Fibroblast of skin of left quadriceps (primary cell): ENCODE measurements around the gene ILF3.

Source experiments
- DNase-seq, 2 experiments: peaks; one replicate each; pipeline ENCODE4 v3.0.0-alpha.2; 2013; ENCODE audit warnings: low read depth in 2 of 2

ILF3 gene

DNA sequence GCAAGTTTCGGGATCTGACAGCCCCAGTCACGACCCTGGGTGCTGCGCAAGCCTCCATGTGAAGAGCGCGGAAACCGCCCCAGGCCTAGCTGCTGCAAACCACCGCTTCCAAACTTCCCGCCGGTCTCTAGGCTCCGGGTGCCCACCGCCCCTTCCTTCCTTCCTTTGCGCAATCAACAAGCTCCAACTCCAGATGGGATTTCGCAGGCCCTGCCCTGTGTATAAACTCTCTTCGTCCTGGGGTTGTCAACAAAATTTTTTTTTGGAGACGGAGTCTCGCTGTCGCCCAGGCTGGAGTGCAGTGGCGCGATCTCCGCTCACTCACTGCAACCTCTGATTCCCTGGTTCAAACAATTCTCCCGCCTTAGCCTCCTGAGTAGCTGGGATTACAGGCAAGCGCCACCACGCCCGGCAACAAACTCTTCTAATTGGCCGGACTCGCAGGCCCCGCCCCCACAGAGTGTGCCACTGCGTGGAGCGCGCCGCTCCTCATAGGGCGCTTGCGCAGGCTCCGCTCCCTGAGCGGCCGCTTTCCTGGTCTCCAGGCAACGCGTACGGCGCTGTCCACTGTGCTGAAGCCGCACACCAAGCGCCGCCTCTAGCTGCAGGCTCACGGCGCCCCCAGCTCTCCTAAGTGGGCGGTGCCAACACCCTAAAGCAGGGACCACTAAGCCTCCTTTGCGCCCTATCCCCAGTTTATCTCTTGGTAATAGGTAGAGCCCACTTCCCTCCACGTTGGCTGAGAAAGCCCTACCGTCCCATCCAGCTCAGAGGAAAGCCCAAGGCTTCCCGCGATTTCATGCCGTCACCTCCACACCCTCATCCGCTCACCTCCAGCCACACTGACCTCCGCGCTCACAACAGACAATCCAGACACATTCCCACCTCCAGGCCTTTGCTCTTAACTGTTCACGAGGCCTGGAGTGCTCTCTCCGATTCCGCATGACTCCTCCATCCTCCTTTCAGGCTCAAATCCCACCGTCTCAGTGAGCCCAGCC, 41.6 kb downstream of the ILF3 start:
- peak; percentile 84 to 86 for DNase-seq

DNA sequence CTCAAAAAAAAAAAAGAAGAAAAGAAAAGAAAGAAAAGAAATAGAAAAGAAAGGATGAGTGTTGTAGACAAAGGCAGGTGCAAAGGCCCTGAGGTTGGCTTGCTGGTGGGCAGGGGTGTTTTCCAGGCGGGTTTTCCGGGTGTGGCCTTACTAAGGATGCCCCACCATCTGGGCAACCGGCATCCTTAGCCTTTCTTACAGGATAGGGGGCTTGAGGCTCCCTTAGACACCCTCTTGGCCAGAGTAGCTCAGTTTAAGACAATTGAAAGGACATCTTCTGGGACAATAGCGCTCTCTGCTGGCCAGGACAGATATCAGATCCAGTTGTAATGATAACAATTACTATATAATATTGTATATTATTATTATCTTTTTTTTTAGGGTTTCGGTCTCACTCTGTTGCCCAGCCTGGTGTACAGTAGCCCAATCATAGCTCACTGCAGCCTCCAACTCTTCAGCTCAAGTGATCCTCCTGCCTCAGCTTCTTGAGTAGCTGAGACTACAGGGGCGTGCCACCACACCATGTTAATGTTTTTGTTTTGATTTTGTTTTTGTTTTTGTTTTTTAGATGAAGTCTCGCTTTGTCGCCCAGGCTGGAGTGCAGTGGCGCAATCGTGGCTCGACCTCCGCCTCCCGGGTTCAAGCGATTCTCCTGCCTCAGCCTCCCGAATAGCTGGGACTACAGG, 45.6 kb downstream of the ILF3 start:
- DNase-seq: peak in 1 of 2 experiments; percentile 17

DNA sequence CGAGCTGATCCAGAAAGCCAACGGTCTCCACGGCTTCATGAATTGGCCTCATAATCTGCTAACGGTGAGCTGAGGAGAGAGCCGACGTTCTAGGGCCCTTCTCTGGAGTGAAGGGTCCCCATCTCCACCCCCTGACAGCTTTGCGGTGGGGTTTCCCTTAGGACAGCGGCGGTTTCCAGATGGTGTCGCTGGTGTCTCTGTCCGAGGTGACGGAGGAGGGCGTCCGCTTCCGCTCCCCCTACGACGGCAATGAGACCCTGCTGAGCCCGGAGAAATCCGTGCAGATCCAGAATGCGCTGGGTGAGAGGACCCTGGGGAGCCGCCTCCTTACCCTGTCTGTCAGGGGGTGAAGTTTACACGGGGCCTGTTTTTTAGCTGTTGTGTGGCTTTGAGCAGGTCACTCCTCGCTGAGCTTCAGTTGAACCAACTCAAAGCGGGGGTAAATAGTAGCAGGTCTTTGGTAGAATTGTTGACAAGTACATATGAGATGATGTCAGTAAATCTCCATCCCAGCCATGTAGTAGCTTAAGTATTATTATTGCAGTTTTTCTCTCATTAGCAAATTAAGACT, 47.9 kb downstream of the ILF3 start:
- DNase-seq: no peak

DNA sequence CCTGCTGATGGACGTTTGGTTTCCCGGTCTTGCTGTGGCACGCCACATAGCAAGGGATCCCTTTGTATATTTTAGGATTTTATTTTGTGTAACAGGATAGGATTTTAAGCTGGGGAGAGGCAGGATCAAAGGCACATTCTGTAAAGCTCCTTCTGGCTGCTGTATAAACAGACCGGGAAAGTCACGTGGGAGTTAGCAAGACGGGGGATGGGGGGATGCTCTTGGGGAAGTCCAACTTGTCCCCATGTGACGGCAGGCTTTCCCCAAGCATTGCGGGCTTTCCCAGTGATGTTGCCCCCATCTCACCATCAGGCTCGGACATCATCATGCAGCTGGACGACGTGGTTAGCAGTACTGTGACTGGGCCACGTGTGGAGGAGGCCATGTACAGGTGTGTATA, 52.8 kb downstream of the ILF3 start:
- no peak for DNase-seq

DNA sequence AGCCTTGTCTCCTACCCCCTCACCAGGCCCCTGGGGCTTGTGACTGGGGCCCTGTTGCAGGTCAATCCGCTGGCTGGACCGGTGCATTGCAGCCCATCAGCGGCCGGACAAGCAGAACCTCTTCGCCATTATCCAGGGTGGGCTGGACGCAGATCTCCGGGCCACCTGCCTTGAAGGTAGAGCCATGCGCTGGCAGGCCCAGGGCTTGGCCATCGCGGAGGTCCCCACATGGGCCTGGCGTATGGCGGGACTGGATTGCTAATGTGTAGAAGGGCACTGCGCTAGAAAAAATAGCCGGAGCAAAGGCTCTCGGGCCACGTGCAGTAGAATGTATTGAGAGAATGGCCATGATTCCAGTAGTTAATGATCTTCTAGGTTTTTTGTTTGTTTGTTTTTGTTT, 53.3 kb downstream of the ILF3 start:
- DNase-seq: no peak

- DNase-seq: no peak
These were observed 54.1 kb downstream of the ILF3 start for GRCh38 chr19:10708291-10708690.

GRCh38 chr19:10712045-10712444, 57.9 kb downstream of the ILF3 start:
- DNase-seq: no peak

- DNase-seq: no peak
These were observed 58.6 kb downstream of the ILF3 start for GRCh38 chr19:10712754-10713153.

DNA sequence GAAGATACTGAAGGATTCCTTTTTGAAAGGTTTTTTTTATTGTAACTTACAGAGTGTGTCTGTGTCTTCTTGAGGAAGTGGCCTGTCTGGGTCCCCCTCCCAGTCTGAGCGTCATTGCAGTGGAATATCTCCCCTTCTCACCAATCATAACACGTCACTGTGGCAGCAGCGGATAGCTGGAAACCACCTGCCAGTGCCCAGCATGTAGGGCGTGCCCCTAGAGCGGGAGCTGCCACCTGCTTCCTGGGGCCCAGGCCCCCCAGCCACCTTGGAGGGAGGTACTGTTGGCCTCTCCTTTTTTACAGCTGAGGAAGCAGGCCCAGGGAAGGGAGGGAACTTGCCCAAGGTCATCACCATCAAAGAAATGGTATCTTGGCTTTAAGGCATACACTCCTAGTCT, 59.2 kb downstream of the ILF3 start:
- DNase-seq: no peak

- no peak for DNase-seq
These were observed 62.9 kb downstream of the ILF3 start for GRCh38 chr19:10717054-10717355.

GRCh38 chr19:10717356-10718204, 63.4 kb downstream of the ILF3 start, which contains the start of gene DNM2:
Gene DNM2 (plus strand): TSS chr19:10718079. CDS start chr19:10718243, 164 bp downstream.
- DNase-seq: peak; percentile 100

DNA sequence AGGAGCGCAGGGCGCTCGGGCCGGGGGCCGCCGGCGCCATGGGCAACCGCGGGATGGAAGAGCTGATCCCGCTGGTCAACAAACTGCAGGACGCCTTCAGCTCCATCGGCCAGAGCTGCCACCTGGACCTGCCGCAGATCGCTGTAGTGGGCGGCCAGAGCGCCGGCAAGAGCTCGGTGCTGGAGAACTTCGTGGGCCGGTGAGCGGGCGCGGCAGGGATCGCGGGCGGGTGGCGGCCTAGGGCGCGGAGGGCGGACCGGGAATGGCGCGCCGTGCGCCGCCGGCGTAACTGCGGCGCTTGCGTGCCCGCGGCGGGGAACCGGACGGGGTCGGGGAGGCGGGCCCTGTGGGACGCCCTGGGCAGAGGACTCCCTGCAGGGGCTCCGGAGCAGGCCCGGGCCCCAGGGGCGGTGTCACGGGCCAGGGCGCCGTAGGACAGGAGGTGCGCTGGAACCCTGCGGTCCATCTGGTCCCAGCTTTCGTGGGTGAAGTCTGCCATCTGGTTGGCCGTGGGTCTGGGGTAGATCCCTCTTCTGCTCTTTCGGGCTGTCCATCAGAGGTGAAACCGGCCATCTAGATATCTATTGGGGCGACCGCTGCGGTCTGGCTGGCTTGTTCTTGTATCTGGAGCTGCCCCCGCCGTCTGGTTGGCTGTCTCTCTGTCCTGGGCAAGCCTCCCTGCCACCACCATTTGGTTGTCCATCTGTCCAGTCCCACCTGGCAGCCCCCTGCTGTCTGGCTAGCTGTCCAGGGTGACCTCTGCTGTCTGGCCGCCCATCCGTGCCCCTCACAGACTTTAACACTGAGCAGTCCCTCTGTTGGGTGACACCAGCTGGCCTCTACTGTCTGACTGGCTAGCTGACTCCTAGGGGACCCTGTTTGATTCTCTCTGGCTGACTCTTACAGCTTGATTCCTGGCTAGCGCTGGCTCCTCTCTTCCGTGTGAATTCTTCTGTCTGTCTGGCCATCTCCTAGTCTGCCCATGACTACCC, 64.4 kb downstream of the ILF3 start:
- DNase-seq: no peak

DNA sequence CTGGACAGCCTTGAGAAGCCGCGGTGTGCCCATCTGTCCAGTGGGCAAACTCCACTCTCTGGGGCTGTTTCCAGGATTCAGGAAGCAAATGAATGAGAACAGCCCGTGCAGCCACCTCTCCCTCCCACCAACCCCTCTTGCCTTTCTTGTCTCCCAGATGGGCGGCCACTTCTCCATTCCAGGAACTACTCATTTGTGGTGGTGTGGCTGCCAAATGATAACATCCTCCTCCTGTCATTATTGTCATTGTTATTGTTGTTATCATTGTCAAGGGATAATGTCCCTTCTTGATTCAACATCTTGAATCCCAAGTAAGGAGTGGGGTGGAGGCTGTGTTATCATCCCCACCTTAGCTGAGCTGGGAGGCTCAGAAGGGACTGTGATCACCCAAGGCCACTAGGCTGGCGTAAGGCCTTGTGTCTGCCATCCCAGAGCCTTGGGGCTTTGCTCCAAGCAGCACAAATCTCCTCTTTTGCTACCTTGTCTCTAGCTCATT, 65.4 kb downstream of the ILF3 start:
- no peak for DNase-seq

DNA sequence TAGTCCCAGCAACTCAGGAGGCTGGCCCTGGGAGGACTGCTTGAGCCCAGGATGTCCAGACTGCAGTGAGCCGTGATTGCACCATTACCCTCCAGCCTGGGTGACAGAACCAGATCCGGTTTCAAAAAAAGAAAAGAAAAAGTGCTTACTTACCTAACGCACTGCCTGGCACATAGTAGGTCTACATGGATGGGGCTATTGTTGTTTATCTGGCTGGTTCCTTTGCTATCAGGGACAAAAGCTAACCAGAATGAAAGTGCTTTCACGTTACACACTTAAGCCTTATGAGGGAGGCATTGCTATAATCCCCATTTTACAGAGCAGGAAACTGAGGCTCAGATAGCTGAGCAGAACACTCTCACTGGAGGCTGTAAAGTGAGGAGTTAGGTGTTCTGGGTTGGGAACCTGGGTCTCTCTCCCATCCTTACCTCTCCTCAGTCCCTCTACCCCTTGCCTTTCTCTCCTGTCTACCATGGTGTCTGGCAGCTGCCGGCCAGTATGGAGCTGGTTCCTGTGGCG, 66.5 kb downstream of the ILF3 start:
- DNase-seq: no peak

GRCh38 chr19:10723591-10723990, 69.4 kb downstream of the ILF3 start:
- DNase-seq: no peak

- peak in 1 of 2 experiments; percentile 16 for DNase-seq
These were observed 70.5 kb downstream of the ILF3 start for GRCh38 chr19:10724573-10725071.

DNA sequence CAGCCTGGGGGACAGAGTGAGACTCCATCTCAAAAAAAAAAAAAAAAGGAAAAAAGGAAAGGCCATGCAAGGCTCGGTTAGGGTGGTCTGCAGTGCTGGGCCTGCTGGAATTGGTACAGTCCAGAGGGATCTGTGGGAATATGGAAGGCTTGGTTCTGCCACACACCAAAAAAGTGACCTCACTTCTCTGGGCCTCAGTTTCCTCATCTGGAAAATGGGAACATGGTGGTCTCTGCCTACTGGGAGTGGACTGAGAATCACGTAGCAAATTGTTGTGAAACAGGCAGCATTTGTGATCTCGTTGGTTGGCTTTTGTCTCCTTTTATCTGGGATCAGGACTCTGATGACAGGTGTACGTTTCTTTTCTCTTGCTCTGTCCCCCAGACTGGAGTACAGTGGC, 71.3 kb downstream of the ILF3 start:
- no peak for DNase-seq

GRCh38 chr19:10726268-10726667, 72.1 kb downstream of the ILF3 start:
- DNase-seq: no peak

- no peak for DNase-seq
These were observed 73.6 kb downstream of the ILF3 start for GRCh38 chr19:10727685-10728201.

DNA sequence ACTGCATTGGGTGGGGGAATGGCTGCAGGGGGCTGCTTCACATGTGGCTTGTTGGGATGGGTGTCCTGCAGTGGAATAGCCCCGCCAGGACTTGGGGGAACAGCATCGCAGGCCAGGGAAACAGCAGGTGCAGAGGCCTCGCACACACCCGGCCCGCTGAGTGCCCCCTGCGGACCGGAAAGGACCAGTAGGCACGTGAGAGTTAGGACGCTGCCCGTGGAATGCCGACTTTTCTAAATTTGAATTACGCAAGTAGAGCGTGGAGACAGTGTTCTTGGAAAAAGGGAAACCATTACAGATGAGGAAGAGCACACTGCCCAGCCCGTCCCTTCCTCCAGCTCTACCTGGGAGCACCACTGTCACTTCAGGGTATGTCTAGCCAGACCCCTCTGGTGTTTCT, 75.3 kb downstream of the ILF3 start:
- no peak for DNase-seq
